Parathyroid adenoma (tissue), 2 donors: ENCODE measurements around the gene ARHGAP45.

Source experiments
- H2AFZ ChIP-seq: fragments of 300-600 bp; sonication (generic); one replicate; pipeline ENCODE4 v1.7.0; 2017; ENCODE audit warnings: antibody characterized with exemption, mild to moderate bottlenecking
- H3K27ac ChIP-seq: fragments of 300-600 bp; sonication (generic); one replicate; pipeline ENCODE4 v1.7.0; 2017
- H3K27me3 ChIP-seq: fragments of 300-600 bp; sonication (generic); one replicate; pipeline ENCODE4 v1.7.0; 2017; ENCODE audit warnings: low read length; ENCODE audit not compliant: control insufficient read depth, insufficient read depth
- H3K36me3 ChIP-seq: fragments of 300-600 bp; sonication (generic); one replicate; pipeline ENCODE4 v1.7.0; 2017; ENCODE audit warnings: low read length; ENCODE audit not compliant: control insufficient read depth, insufficient read depth
- H3K4me1 ChIP-seq: fragments of 300-600 bp; sonication (generic); one replicate; pipeline ENCODE4 v1.7.0; 2017; ENCODE audit warnings: control low read depth
- H3K4me2 ChIP-seq: fragments of 300-600 bp; sonication (generic); one replicate; pipeline ENCODE4 v1.7.0; 2017; ENCODE audit warnings: low read length
- H3K4me3 ChIP-seq: fragments of 300-600 bp; sonication (generic); one replicate; pipeline ENCODE4 v1.7.0; 2017; ENCODE audit warnings: low read depth, low read length
- H3K79me2 ChIP-seq: fragments of 300-600 bp; sonication (generic); one replicate; pipeline ENCODE4 v1.7.0; 2017; ENCODE audit warnings: control low read depth
- H3K9ac ChIP-seq: fragments of 300-600 bp; sonication (generic); one replicate; pipeline ENCODE4 v1.7.0; 2017; ENCODE audit warnings: mild to moderate bottlenecking
- H3K9me3 ChIP-seq: fragments of 300-600 bp; sonication (generic); one replicate; pipeline ENCODE4 v1.7.0; 2017; ENCODE audit warnings: low read length; ENCODE audit not compliant: control insufficient read depth
- TF ChIP-seq, protein P1 (sequence below): fragments of 300-600 bp; sonication (generic); IDR thresholded peaks from one replicate; pipeline ENCODE4 v1.7.0; 2017; ENCODE audit warnings: antibody characterized with exemption, mild to moderate bottlenecking
- donor health status: primary hyperparathyroidism.

ARHGAP45 gene

DNA sequence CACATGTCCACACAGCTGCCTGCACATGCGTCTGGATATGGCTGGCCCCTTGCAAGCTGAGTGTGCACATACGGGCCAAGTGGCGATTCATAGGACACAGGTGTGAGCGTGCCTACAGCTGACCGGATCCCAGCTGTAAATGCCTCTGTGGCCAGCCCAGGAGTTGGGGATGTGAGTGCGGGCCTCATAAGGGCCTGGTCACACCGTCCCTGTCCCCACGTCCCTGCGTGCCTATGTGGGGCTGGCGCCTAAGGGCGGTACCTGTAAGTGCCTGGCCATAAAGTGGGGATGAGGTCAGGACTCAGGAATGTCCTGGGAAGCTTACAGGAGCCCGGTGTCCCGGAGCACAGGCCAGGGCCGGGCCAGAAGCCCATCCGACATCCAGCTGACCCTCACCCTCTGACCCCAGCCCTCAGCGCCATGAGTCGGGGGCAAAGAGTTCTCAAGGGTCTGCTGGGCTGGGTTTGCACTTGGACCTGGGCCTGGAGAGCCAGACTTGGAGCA lies 1.3 kb upstream of the ARHGAP45 start:
- H3K27me3 ChIP-seq: peaks cover 7% of the 10 kb centered on the region

DNA sequence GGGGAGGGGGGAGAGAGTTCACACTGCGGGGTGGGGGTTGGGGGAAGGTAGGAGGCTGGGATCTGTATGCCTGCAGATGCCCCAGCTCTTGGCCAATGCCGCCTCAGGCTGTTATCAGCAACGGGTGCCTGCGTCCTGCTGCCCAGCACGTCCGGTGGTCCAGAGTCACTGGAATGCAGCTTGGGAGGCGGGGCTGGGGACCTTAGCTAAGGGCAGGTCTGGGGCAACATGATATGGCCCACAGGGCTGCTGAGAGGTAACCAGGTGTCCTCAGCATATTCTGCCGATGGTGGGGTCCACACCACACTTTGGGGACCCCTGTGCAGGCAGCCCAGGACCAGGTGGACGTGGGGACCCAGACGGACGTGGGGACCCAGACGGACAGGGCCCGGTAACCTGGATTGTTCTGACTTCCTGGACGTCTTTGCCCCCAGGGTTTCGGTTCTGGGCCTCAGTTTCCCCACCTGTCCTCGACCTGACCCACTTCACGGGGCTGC lies 668 bp upstream of the ARHGAP45 start:
- Histone ChIP-seq H3K9me3 (no peaks in the 10 kb centered on the region), H3K27ac (no peak overlapping the region), H3K4me3 (no peak overlapping the region), H3K4me1 (peaks cover 2% of the 10 kb centered on the region), H3K27me3 (peaks cover 7% of the 10 kb centered on the region), H3K36me3 (no peaks in the 10 kb centered on the region), H2AFZ (no peak overlapping the region), H3K4me2 (peak overlapping the region; percentile 22), H3K9ac (no peak overlapping the region), H3K79me2 (no peaks in the 10 kb centered on the region)
- TF ChIP-seq, protein P1, sequence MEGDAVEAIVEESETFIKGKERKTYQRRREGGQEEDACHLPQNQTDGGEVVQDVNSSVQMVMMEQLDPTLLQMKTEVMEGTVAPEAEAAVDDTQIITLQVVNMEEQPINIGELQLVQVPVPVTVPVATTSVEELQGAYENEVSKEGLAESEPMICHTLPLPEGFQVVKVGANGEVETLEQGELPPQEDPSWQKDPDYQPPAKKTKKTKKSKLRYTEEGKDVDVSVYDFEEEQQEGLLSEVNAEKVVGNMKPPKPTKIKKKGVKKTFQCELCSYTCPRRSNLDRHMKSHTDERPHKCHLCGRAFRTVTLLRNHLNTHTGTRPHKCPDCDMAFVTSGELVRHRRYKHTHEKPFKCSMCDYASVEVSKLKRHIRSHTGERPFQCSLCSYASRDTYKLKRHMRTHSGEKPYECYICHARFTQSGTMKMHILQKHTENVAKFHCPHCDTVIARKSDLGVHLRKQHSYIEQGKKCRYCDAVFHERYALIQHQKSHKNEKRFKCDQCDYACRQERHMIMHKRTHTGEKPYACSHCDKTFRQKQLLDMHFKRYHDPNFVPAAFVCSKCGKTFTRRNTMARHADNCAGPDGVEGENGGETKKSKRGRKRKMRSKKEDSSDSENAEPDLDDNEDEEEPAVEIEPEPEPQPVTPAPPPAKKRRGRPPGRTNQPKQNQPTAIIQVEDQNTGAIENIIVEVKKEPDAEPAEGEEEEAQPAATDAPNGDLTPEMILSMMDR: no peak

More for the DNA sequence above, 1.3 kb upstream of the ARHGAP45 start:
- Histone ChIP-seq H3K4me2 (no peak overlapping the region), H3K4me1 (peaks cover 2% of the 10 kb centered on the region), H3K9me3 (no peaks in the 10 kb centered on the region), H3K36me3 (no peaks in the 10 kb centered on the region), H3K9ac (no peak overlapping the region), H3K27ac (no peak overlapping the region), H3K4me3 (no peak overlapping the region), H2AFZ (no peak overlapping the region), H3K79me2 (no peaks in the 10 kb centered on the region)
- TF ChIP-seq, protein P1: no peak

DNA sequence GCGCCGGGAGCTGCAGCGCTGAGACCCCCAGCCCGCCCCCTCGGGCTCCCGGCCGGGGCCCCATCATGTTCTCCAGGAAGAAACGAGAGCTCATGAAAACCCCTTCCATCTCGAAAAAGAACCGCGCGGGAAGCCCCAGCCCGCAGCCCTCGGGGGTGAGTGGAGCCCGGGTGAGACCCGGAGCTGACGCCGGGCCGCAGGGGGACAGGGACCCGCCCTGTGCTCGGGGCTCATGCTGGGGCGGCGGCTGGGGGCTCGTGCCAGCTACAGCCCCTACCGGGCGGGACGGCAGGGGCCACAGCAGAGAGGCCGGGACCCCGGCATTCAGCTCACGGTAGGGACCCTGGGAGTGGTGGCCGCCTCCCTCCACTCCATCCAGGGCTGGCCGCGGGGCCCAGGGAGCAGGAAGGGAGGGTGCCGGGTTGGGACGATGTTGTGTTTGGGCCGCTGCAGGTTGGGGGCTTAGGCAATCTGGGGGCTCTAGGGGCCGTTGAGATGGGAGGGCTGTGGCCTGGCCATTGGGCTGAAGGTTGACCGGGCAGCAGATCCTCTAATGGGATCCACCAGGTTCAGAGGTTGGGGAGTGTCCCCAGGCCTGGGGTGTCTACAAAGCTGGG lies 482 bp downstream of the ARHGAP45 start:
- no peaks in the 10 kb centered on the region for H3K36me3 ChIP-seq
- H3K27me3 ChIP-seq: peaks cover 7% of the 10 kb centered on the region
- no peak overlapping the region for H3K9ac ChIP-seq
- no peak overlapping the region for H2AFZ ChIP-seq
- peak overlapping the region; percentile 22 for H3K4me2 ChIP-seq
- H3K9me3 ChIP-seq: no peaks in the 10 kb centered on the region
- peak overlapping the region; percentile 42 for H3K27ac ChIP-seq
- TF ChIP-seq, protein P1: no peak
- peak overlapping the region; percentile 27 for H3K4me3 ChIP-seq
- H3K79me2 ChIP-seq: no peaks in the 10 kb centered on the region
- peaks cover 2% of the 10 kb centered on the region for H3K4me1 ChIP-seq

DNA sequence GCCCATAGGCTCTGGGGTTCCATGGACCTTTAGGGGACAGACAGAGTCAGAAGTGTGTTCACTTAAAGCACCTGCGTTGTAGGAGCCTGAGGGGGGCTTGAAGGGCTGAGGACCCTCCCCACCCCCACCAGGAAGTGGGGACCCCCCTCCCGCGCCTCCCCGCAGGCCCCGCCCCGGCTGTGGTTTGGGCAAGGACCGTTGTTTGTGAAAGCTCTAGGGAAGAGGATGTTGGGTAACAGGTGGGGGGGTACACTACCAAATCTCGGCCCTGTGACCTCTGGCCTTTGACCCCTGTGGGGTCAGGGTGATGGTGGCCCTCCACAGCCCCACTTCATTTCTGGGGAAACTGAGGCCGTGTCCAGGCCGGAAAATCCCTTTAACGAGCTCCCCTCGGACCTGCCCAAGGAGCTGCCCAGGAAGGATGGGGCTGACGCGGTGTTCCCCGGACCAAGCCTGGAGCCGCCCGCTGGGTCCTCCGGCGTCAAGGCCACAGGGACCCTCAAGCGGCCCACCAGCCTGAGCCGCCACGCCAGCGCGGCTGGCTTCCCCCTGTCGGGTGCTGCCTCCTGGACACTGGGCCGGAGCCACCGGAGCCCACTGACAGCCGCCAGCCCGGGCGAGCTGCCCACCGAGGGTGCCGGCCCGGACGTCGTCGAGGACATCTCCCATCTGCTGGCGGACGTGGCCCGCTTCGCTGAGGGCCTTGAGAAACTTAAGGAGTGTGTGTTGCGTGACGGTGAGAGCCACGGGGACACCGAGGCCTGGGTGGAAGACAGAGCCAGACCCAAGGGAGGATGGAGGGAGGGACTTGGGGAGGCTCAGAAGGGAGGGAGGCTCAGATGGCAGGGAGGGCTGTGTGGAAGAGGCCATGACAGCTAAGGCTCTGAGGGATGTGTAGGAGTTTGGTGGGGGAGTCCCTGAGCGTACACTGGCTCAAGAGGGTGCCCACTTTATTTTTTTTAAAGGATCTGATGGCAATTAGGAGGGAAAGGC lies 1.3 kb downstream of the ARHGAP45 start:
- peaks cover 2% of the 10 kb centered on the region for H3K4me1 ChIP-seq
- no peak overlapping the region for H3K9ac ChIP-seq
- no peak overlapping the region for H2AFZ ChIP-seq
- H3K36me3 ChIP-seq: no peaks in the 10 kb centered on the region
- H3K9me3 ChIP-seq: no peaks in the 10 kb centered on the region
- peaks cover 7% of the 10 kb centered on the region for H3K27me3 ChIP-seq
- H3K79me2 ChIP-seq: no peaks in the 10 kb centered on the region
- H3K27ac ChIP-seq: no peak overlapping the region
- no peak overlapping the region for H3K4me2 ChIP-seq
- TF ChIP-seq, protein P1: no peak
- no peak overlapping the region for H3K4me3 ChIP-seq
